RWPE2 (cell line): ENCODE data around the gene WWOX.

Experiments
- ATAC-seq: fragments of 200-7000 bp; cut with Tn5 transposase; 3 replicates; pipeline ENCODE4 v1.9.1; 2021; ENCODE audit warnings: low read depth
- DNase-seq: peaks from one replicate; pipeline ENCODE4 v3.0.0-alpha.2; 2020; ENCODE audit warnings: low spot score
- H3K27ac ChIP-seq: fragments of 450-650 bp; 2 replicates; pipeline ENCODE4 v1.5.1; 2017; ENCODE audit warnings: mild to moderate bottlenecking; ENCODE audit not compliant: poor library complexity, severe bottlenecking
- H3K27me3 ChIP-seq: fragments of 250-450 bp; sonication (Bioruptor Pico); 2 replicates; pipeline ENCODE4 v1.5.1; 2021; ENCODE audit warnings: mild to moderate bottlenecking, moderate library complexity; ENCODE audit not compliant: insufficient read depth, poor library complexity, severe bottlenecking
- H3K36me3 ChIP-seq: fragments of 250-450 bp; sonication (Bioruptor Pico); 2 replicates; pipeline ENCODE4 v1.5.1; 2020; ENCODE audit warnings: low read depth, mild to moderate bottlenecking, moderate library complexity
- H3K4me1 ChIP-seq: fragments of 250-450 bp; sonication (Bioruptor Pico); 2 replicates; pipeline ENCODE4 v1.5.1; 2021; ENCODE audit warnings: mild to moderate bottlenecking, moderate library complexity; ENCODE audit not compliant: insufficient read depth, poor library complexity, severe bottlenecking
- H3K4me3 ChIP-seq: fragments of 250-450 bp; sonication (Bioruptor Pico); 2 replicates; pipeline ENCODE4 v1.5.1; 2021; ENCODE audit warnings: mild to moderate bottlenecking, moderate library complexity; ENCODE audit not compliant: severe bottlenecking
- H3K9me3 ChIP-seq: fragments of 250-450 bp; sonication (Bioruptor Pico); 2 replicates; pipeline ENCODE4 v1.5.1; 2021; ENCODE audit warnings: mild to moderate bottlenecking, moderate library complexity; ENCODE audit not compliant: severe bottlenecking
- TF ChIP-seq, protein P1 (sequence below): fragments of 450-650 bp; IDR thresholded peaks from one replicate; pipeline ENCODE4 v1.5.1; 2017; ENCODE audit warnings: mild to moderate bottlenecking, moderate library complexity; ENCODE audit not compliant: poor library complexity, severe bottlenecking

WWOX gene

DNA sequence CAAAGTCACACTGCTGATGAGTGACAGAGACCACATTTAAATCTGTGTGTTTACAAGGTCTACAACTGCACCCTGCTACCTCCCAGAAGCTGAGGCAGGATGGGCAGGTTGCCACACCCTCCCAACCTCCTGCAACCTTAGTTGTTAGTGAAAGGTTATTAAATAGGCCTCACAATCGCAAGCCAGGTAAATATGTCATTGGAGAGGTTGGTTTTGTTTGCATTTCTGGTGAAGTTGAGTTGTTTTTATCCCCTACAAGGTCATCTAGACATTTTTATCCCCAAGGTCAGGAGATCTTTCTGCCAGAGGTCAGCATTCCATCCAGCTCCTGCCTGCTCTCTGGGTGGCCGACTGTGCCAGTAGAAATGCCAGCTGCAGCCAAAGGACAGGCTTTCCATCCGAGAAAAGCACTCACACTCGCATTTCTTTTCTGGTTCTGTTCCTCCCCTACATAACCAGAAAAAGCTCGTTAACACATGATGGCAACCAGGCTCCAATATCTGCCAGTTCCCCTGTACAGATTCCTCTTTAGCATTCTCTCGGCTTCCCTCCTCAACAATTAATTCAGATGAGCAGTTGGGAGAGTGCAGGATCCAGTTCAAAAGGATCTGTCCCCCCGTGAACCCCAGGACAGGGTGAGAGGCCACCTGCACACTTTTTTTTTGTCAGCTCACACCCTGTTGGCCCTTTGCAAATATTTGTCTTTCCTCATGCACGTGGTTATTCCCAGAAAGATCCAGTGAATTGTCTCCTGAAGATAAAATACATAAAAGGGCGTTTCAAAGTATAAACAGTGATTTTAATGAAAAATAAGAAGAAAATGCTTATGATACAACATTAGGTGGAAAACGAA lies 938.3 kb downstream of the WWOX start:
- DNase-seq: no peak
- TF ChIP-seq, protein P1, sequence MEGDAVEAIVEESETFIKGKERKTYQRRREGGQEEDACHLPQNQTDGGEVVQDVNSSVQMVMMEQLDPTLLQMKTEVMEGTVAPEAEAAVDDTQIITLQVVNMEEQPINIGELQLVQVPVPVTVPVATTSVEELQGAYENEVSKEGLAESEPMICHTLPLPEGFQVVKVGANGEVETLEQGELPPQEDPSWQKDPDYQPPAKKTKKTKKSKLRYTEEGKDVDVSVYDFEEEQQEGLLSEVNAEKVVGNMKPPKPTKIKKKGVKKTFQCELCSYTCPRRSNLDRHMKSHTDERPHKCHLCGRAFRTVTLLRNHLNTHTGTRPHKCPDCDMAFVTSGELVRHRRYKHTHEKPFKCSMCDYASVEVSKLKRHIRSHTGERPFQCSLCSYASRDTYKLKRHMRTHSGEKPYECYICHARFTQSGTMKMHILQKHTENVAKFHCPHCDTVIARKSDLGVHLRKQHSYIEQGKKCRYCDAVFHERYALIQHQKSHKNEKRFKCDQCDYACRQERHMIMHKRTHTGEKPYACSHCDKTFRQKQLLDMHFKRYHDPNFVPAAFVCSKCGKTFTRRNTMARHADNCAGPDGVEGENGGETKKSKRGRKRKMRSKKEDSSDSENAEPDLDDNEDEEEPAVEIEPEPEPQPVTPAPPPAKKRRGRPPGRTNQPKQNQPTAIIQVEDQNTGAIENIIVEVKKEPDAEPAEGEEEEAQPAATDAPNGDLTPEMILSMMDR: no peak
- Histone ChIP-seq H3K4me1 (no peaks in the 10 kb centered on the region), H3K27ac (no peak overlapping the region), H3K9me3 (no peaks in the 10 kb centered on the region), H3K4me3 (no peak overlapping the region), H3K36me3 (no peaks in the 10 kb centered on the region), H3K27me3 (no peaks in the 10 kb centered on the region)
- no peak for ATAC-seq

DNA sequence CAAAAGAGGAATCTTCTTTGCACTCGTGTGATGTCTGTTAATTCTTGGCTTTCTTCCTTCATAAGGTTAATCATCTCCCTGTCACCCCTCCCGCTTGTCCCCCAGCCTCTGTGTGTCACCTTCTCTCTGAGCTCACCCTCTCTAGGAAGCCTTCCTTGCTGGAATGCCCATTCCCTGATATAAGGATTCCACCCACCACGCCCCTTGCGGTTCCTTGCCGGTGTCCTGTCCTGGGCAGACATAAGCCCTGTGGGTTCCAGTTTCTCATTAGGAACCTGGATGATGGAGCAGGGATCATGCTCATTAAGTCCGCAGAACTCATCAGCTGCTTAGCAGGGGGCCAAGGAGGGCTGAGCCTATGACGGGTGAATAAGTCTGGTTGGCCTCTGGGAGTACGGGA lies 941.8 kb downstream of the WWOX start:
- no peaks in the 10 kb centered on the region for H3K27me3 ChIP-seq
- DNase-seq (no peak), ATAC-seq (no peak)
- no peaks in the 10 kb centered on the region for H3K9me3 ChIP-seq
- TF ChIP-seq, protein P1: no peak
- H3K27ac ChIP-seq: no peak overlapping the region
- H3K36me3 ChIP-seq: no peaks in the 10 kb centered on the region
- H3K4me3 ChIP-seq: no peak overlapping the region
- H3K4me1 ChIP-seq: no peaks in the 10 kb centered on the region

DNA sequence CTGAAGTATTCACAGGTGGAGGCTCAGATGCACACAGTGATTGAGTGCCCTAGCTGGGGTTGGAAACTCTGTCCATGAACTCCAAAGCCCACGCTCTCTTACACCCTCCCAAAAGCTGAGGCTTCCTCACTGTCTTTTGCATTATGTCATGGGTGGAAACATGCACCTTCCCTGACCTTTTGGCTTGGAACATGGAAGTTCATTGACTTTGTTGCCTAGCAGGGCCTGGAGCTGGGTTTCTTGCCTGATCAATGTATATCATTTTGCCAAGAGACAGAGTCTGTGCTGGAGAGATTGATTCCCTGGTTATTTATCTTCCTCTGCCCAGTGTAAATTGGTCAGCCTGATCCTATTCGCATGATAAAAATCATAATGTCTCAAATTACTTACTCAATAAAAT lies 942.7 kb downstream of the WWOX start:
- H3K4me1 ChIP-seq: no peaks in the 10 kb centered on the region
- ATAC-seq: no peak
- H3K27me3 ChIP-seq: no peaks in the 10 kb centered on the region
- H3K27ac ChIP-seq: no peak overlapping the region
- H3K36me3 ChIP-seq: no peaks in the 10 kb centered on the region
- TF ChIP-seq, protein P1: no peak
- H3K4me3 ChIP-seq: no peak overlapping the region
- DNase-seq: no peak
- no peaks in the 10 kb centered on the region for H3K9me3 ChIP-seq

DNA sequence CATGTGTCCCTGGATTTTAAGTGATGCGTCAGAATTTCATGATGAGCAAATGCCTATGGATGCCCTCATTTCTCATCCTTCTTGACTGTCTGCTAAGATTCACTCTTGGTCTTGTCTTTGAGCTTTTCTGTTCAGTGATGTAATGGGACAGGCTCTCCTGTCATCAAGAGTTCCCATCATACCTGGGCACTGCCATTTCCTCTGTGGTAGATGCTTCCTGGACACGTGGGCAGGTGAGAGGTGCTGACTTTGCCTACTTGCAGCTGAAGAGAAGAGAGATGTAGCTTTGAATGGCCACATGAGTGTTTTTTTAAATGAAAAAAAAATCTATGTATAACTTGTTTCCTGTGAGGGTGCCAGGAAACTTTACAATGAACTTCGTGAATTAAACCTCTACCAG lies 943.4 kb downstream of the WWOX start:
- DNase-seq (no peak), ATAC-seq (no peak)
- TF ChIP-seq, protein P1: no peak
- Histone ChIP-seq H3K9me3 (no peaks in the 10 kb centered on the region), H3K4me3 (no peak overlapping the region), H3K36me3 (no peaks in the 10 kb centered on the region), H3K4me1 (no peaks in the 10 kb centered on the region), H3K27ac (no peak overlapping the region), H3K27me3 (no peaks in the 10 kb centered on the region)

DNA sequence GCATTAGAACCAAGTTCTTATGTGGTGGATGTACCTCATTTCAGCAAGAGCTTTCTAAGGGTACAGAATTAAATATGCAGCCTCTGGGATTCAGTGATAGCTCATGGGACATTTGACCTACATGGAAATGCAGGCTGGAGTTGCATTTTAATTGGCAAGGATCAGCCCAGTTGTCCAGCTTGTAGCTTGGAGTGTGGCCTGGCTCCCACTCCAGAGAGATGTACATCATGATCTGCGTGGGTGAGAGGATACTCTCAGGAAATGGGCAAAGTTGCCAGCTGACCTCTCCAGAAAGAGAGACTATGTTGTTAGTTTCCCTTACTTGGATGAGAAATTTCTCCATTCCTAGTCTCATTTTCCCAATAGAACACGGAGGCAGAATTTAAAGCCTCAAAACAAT lies 945.7 kb downstream of the WWOX start:
- H3K9me3 ChIP-seq: no peaks in the 10 kb centered on the region
- H3K4me1 ChIP-seq: no peaks in the 10 kb centered on the region
- ATAC-seq: no peak
- H3K36me3 ChIP-seq: no peaks in the 10 kb centered on the region
- H3K27me3 ChIP-seq: no peaks in the 10 kb centered on the region
- TF ChIP-seq, protein P1: no peak
- H3K4me3 ChIP-seq: no peak overlapping the region
- no peak for DNase-seq
- H3K27ac ChIP-seq: no peak overlapping the region
